GM04503 (cell line): ENCODE results near the gene CNDP2.

Experiments used
- DNase-seq: peaks from one replicate; pipeline ENCODE4 v3.0.0-alpha.2; 2012; ENCODE audit warnings: low read depth

The CNDP2 gene

GRCh38 chr18:74495581-74496507 lies at the start of gene CNDP2:
Gene CNDP2 (plus strand): TSS chr18:74496363. CDS start chr18:74499974, 3,611 bp downstream.
- DNase-seq: peak; percentile 87

- DNase-seq: no peak
These were observed 49.3 kb upstream of the CNDP2 start for GRCh38 chr18:74446631-74447403.

- no peak for DNase-seq
These were observed 48.6 kb upstream of the CNDP2 start for GRCh38 chr18:74447404-74448152.

GRCh38 chr18:74450626-74451025 lies 45.5 kb upstream of the CNDP2 start:
- DNase-seq: no peak

- no peak for DNase-seq
These were observed 45.0 kb upstream of the CNDP2 start for GRCh38 chr18:74451148-74451547.

GRCh38 chr18:74453016-74453566 lies 43.1 kb upstream of the CNDP2 start:
- DNase-seq: no peak

- no peak for DNase-seq
These were observed 42.4 kb upstream of the CNDP2 start for GRCh38 chr18:74453642-74454198.

GRCh38 chr18:74454279-74454751 lies 41.8 kb upstream of the CNDP2 start:
- DNase-seq: no peak

GRCh38 chr18:74455386-74455785 lies 40.8 kb upstream of the CNDP2 start:
- no peak for DNase-seq

- DNase-seq: no peak
These were observed 40.2 kb upstream of the CNDP2 start for GRCh38 chr18:74456017-74456348.

- no peak for DNase-seq
These were observed 39.7 kb upstream of the CNDP2 start for GRCh38 chr18:74456349-74457042.

- no peak for DNase-seq
These were observed 39.0 kb upstream of the CNDP2 start, which contains the start of gene DIPK1C for GRCh38 chr18:74457043-74457724. Gene DIPK1C (minus strand): TSS chr18:74457308. CDS start chr18:74457259, 49 bp downstream.

GRCh38 chr18:74457725-74458421 lies 38.3 kb upstream of the CNDP2 start:
- no peak for DNase-seq

- DNase-seq: no peak
These were observed 36.3 kb upstream of the CNDP2 start for GRCh38 chr18:74459889-74460288.

- no peak for DNase-seq
These were observed 35.3 kb upstream of the CNDP2 start for GRCh38 chr18:74460825-74461224.

- no peak for DNase-seq
These were observed 32.9 kb upstream of the CNDP2 start for GRCh38 chr18:74463254-74463653.

- no peak for DNase-seq
These were observed 32.2 kb upstream of the CNDP2 start for GRCh38 chr18:74463983-74464382.

GRCh38 chr18:74465775-74466174 lies 30.4 kb upstream of the CNDP2 start:
- no peak for DNase-seq

GRCh38 chr18:74468547-74469061 lies 27.6 kb upstream of the CNDP2 start:
- DNase-seq: no peak
